RWPE1 (cell line): ENCODE measurements around the gene TBC1D1.

Experiments
- CTCF ChIA-PET: fragments of 350-600 bp; sonication (Branson Sonifier 250); formaldehyde crosslinking; extraction: SDS; loops from one replicate; lab custom pipeline; 2021; lab: Yijun Ruan, JAX
- POLR2A ChIA-PET: fragments of 400-600 bp; formaldehyde crosslinking; extraction: SDS; loops from one replicate; lab custom pipeline; 2020; ENCODE audit warnings: antibody characterized with exemption; ENCODE audit not compliant: low non-redundant PET; lab: Yijun Ruan, JAX
- DNase-seq: peaks from one replicate; pipeline ENCODE4 v3.0.0; 2012; ENCODE audit warnings: low spot score
- H3K27ac ChIP-seq: fragments of 450-650 bp; 2 replicates; pipeline ENCODE4 v1.5.1; 2017
- CTCF ChIP-seq: fragments of 450-650 bp; conservative IDR thresholded peaks from 2 replicates; pipeline ENCODE4 v1.5.1; 2017; ENCODE audit warnings: low read depth, mild to moderate bottlenecking

Gene TBC1D1

GRCh38 chr4:37890801-37891259 is at the start of gene TBC1D1:
Gene TBC1D1, plus strand, starts transcription at chr4:37891084. Its CDS starts 11,012 bp downstream, at chr4:37902096.
- CTCF ChIA-PET = interaction anchor here (0.5 to 1.4 kb wide), 2 partner anchors 11 to 65 kb away, joined by 3 to 4 read pairs; no protein-coding TSS in a partner anchor
- no peak for TF ChIP-seq CTCF
- DNase-seq = no peak
- POLR2A ChIA-PET = no interaction called here
- H3K27ac ChIP-seq = no peak within 1 kb of the TSS

GRCh38 chr4:37844204-37844603 is 46.7 kb upstream of the TBC1D1 start:
- ChIA-PET POLR2A (no interaction called here), CTCF (no interaction called here)
- TF ChIP-seq CTCF = no peak
- no peak overlapping the region for H3K27ac ChIP-seq
- no peak for DNase-seq

GRCh38 chr4:37845201-37845600 is 45.7 kb upstream of the TBC1D1 start:
- no peak for TF ChIP-seq CTCF
- ChIA-PET POLR2A (no interaction called here), CTCF (no interaction called here)
- DNase-seq = no peak
- no peak overlapping the region for H3K27ac ChIP-seq

GRCh38 chr4:37847311-37847884 is 43.5 kb upstream of the TBC1D1 start:
- DNase-seq = no peak
- ChIA-PET CTCF (interaction anchor here (0.7 kb wide), 1 partner anchor 910 kb away, joined by 3 read pairs; no protein-coding TSS in a partner anchor), POLR2A (no interaction called here)
- no peak overlapping the region for H3K27ac ChIP-seq
- no peak for TF ChIP-seq CTCF

GRCh38 chr4:37852376-37852775 is 38.5 kb upstream of the TBC1D1 start:
- no peak for TF ChIP-seq CTCF
- ChIA-PET CTCF (no interaction called here), POLR2A (no interaction called here)
- DNase-seq = no peak
- H3K27ac ChIP-seq = no peak overlapping the region

- POLR2A ChIA-PET = no interaction called here
- DNase-seq = no peak
- TF ChIP-seq CTCF = no peak
- no peak overlapping the region for H3K27ac ChIP-seq
- CTCF ChIA-PET = interaction anchor here (0.6 to 0.7 kb wide), 2 partner anchors 18 to 159 kb away, joined by 5 read pairs; no protein-coding TSS in a partner anchor
Observed at GRCh38 chr4:37858112-37858511, 32.8 kb upstream of the TBC1D1 start.
